Neural progenitor cell (in vitro differentiated cells): ENCODE data around the gene YPEL4. TPM values are rescaled to one million over a fixed set of nuclear protein-coding genes. Genes with fewer than 3 reads are reported as not detected.

Experiments used
- DNase-seq: peaks from one replicate; pipeline ENCODE4 v3.0.0-alpha.2; 2016; ENCODE audit warnings: low spot score
- H2AFZ ChIP-seq: fragments of 200-600 bp; sonication (generic); replicated peaks from 2 replicates; pipeline ENCODE4 v1.6.1; 2016; ENCODE audit warnings: antibody characterized with exemption
- H3F3A ChIP-seq: fragments of 200-600 bp; sonication (generic); 2 replicates; pipeline ENCODE4 v1.6.1; 2016; ENCODE audit warnings: antibody characterized with exemption, low read depth
- H3K27ac ChIP-seq: fragments of 200-600 bp; sonication (generic); 2 replicates; pipeline ENCODE4 v1.5.1; 2016; ENCODE audit warnings: mild to moderate bottlenecking
- H3K27me3 ChIP-seq: fragments of 200-600 bp; sonication (generic); 2 replicates; pipeline ENCODE4 v1.6.1; 2016; ENCODE audit warnings: mild to moderate bottlenecking, moderate library complexity
- H3K36me3 ChIP-seq: fragments of 200-600 bp; sonication (generic); 2 replicates; pipeline ENCODE4 v1.5.1; 2016
- H3K4me1 ChIP-seq: fragments of 200-600 bp; sonication (generic); 2 replicates; pipeline ENCODE4 v1.6.1; 2016; ENCODE audit warnings: mixed run types
- H3K4me2 ChIP-seq: fragments of 200-600 bp; sonication (generic); 2 replicates; pipeline ENCODE4 v1.6.1; 2016
- H3K4me3 ChIP-seq: fragments of 200-600 bp; sonication (generic); 2 replicates; pipeline ENCODE4 v1.5.1; 2016
- H3K79me2 ChIP-seq: fragments of 200-600 bp; sonication (generic); 2 replicates; pipeline ENCODE4 v1.6.1; 2016; ENCODE audit warnings: low read depth
- H3K9ac ChIP-seq: fragments of 200-600 bp; sonication (generic); 2 replicates; pipeline ENCODE4 v1.6.1; 2016
- H3K9me3 ChIP-seq: fragments of 200-600 bp; sonication (generic); 2 replicates; pipeline ENCODE4 v1.5.1; 2016; ENCODE audit warnings: low read depth
- H4K20me1 ChIP-seq: fragments of 200-600 bp; sonication (generic); 2 replicates; pipeline ENCODE4 v1.6.1; 2016; ENCODE audit warnings: low read depth
- H3K27ac Mint-ChIP-seq: 3 replicates; pipeline ENCODE4 v1.8.0; 2021; ENCODE audit warnings: mixed read lengths
- H3K27me3 Mint-ChIP-seq: 2 replicates; pipeline ENCODE4 v1.8.0; 2022; ENCODE audit warnings: low read depth, mild to moderate bottlenecking, inconsistent platforms, moderate library complexity, mixed read lengths; ENCODE audit not compliant: insufficient read depth
- H3K36me3 Mint-ChIP-seq: 3 replicates; pipeline ENCODE4 v1.8.0; 2021; ENCODE audit warnings: mixed read lengths
- H3K4me1 Mint-ChIP-seq: 3 replicates; pipeline ENCODE4 v1.8.0; 2021; ENCODE audit warnings: mixed read lengths
- H3K4me3 Mint-ChIP-seq: 3 replicates; pipeline ENCODE4 v1.8.0; 2021; ENCODE audit warnings: mild to moderate bottlenecking, moderate library complexity, mixed read lengths
- H3K9me3 Mint-ChIP-seq: 3 replicates; pipeline ENCODE4 v1.8.0; 2020; ENCODE audit warnings: mixed read lengths
- CTCF ChIP-seq: fragments of 200-600 bp; sonication (generic); IDR thresholded peaks from 2 replicates; pipeline ENCODE4 v1.5.1; 2017; ENCODE audit warnings: antibody characterized with exemption, mild to moderate bottlenecking
- EZH2 ChIP-seq: fragments of 200-600 bp; sonication (generic); IDR thresholded peaks from 2 replicates; pipeline ENCODE4 v1.6.1; 2017; ENCODE audit warnings: antibody characterized with exemption, mild to moderate bottlenecking, moderate library complexity
- EZH2phosphoT487 ChIP-seq: fragments of 200-600 bp; sonication (generic); IDR thresholded peaks from 2 replicates; pipeline ENCODE4 v1.6.1; 2017; ENCODE audit warnings: antibody characterized with exemption
- total RNA-seq: library from RNA; depleted of rRNA; stranded (reverse); fragments of >200 nt; gene quantifications from 2 replicates; pipeline ENCODE4 v1.2.3, GENCODE V29; 2015; ENCODE audit warnings: low replicate concordance

The YPEL4 gene
- total RNA-seq, 1 donor from 2014 or later = not detected

DNA sequence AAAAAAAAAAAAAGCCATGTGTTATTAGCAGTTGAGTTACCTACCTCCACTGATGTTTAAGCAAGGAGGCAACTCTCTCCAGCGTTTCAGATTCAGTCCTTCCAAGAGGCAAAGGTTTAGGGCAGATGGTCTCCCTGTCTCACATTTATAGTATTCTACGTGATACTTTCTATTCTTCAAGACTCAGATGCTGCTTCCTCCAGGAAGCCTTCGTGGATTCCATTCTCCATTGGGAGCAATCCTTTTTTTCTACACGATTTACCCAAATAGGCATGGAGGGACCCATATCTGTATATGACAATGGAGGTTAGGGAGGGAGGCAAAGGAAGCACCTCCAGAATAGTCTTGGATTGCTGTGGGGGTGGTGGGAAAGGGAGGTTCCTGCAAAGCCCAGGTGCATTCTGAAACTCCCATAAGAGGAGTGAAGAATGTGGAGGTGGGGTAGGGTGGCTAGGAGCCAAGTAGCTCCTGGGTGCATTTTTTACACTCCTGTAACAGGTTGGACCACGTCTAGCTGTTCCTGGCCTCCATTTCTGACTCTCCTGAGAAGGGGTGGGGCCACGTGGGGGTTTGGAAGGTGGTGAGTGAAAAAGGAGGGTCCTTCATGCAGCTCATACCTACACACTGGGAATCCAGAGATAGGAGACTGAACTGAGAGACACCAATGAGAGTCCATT, 16.2 kb downstream of the YPEL4 start:
- Mint-ChIP-seq H3K36me3 (no peaks in the 10 kb centered on the region), H3K4me1 (peaks cover 17% of the 10 kb centered on the region), H3K4me3 (peak overlapping the region; percentile 12), H3K9me3 (peaks cover 5% of the 10 kb centered on the region), H3K27ac (no peak overlapping the region), H3K27me3 (peaks cover 13% of the 10 kb centered on the region)
- no peaks in the 10 kb centered on the region for H3K27me3 ChIP-seq
- H3K79me2 ChIP-seq = peaks cover 17% of the 10 kb centered on the region
- H2AFZ ChIP-seq = no peak overlapping the region
- no peak for DNase-seq
- H3F3A ChIP-seq = peaks cover 18% of the 10 kb centered on the region
- H3K9me3 ChIP-seq = no peaks in the 10 kb centered on the region
- no peak overlapping the region for H3K4me3 ChIP-seq
- no peak overlapping the region for H3K9ac ChIP-seq
- no peak overlapping the region for H3K4me2 ChIP-seq
- TF ChIP-seq CTCF = no peak
- no peak for TF ChIP-seq EZH2
- no peak for TF ChIP-seq EZH2phosphoT487
- H4K20me1 ChIP-seq = no peaks in the 10 kb centered on the region
- H3K36me3 ChIP-seq = no peaks in the 10 kb centered on the region
- no peak overlapping the region for H3K27ac ChIP-seq
- H3K4me1 ChIP-seq = peaks cover 14% of the 10 kb centered on the region

DNA sequence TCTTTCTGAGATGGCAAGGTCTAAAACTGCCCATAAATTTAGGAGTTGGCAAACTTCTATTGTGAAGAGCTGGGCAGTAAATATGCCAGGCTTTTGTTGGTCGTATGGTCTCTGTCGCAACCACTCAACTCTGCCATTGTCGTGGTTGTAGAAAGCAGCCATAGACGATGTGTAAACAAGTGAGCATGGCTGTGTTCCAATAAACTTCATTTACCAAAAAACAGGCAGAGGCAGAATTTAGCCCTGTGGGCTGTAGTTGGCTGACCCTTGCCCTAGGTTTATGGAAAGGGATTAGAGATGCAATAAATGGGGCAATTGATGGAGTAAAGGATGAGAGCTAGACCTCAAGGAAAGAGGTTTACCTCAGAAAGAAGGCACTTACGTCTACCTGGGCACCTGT, 17.6 kb downstream of the YPEL4 start:
- DNase-seq = no peak
- Mint-ChIP-seq H3K4me1 (peaks cover 9% of the 10 kb centered on the region), H3K9me3 (peaks cover 5% of the 10 kb centered on the region), H3K4me3 (no peak overlapping the region), H3K27ac (no peak overlapping the region), H3K27me3 (peaks cover 10% of the 10 kb centered on the region), H3K36me3 (no peaks in the 10 kb centered on the region)
- Histone ChIP-seq H3F3A (peaks cover 6% of the 10 kb centered on the region), H3K27me3 (no peaks in the 10 kb centered on the region), H3K79me2 (peaks cover 6% of the 10 kb centered on the region), H3K4me1 (peaks cover 5% of the 10 kb centered on the region), H3K36me3 (no peaks in the 10 kb centered on the region), H2AFZ (no peak overlapping the region), H3K9ac (no peak overlapping the region), H3K27ac (no peak overlapping the region), H3K9me3 (no peaks in the 10 kb centered on the region), H3K4me2 (no peak overlapping the region), H4K20me1 (no peaks in the 10 kb centered on the region), H3K4me3 (no peak overlapping the region)
- no peak for TF ChIP-seq EZH2phosphoT487
- no peak for TF ChIP-seq EZH2
- no peak for TF ChIP-seq CTCF

DNA sequence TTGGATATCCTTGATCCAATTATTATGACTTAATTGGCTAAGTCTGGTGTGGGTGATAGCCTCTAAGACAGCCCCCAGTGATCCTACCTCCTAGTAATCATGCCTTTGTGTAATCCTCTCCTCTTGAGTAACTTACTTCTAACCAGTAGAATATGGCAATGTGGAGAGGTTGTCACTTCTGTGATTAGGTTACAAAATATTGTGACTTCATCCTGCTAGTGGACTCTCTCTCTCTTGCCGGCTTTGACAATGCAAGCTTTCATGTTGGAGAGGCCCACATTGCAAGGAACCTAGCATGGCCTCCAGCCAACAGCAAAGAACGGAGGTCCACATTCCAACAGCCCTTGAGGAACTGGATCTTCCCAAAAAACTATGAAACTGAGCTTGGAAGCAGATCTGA, 19.5 kb downstream of the YPEL4 start:
- Histone ChIP-seq H3K9ac (no peak overlapping the region), H3K4me2 (no peak overlapping the region), H3K9me3 (no peaks in the 10 kb centered on the region), H3K4me3 (no peak overlapping the region), H3K27ac (no peak overlapping the region), H3K36me3 (no peaks in the 10 kb centered on the region), H4K20me1 (no peaks in the 10 kb centered on the region), H3F3A (no peaks in the 10 kb centered on the region), H2AFZ (no peak overlapping the region), H3K79me2 (no peaks in the 10 kb centered on the region), H3K27me3 (no peaks in the 10 kb centered on the region), H3K4me1 (no peaks in the 10 kb centered on the region)
- Mint-ChIP-seq H3K36me3 (no peaks in the 10 kb centered on the region), H3K27ac (no peak overlapping the region), H3K27me3 (peaks cover 13% of the 10 kb centered on the region), H3K4me1 (peaks cover 3% of the 10 kb centered on the region), H3K4me3 (no peak overlapping the region), H3K9me3 (peaks cover 5% of the 10 kb centered on the region)
- DNase-seq = no peak
- TF ChIP-seq CTCF (no peak), EZH2 (no peak), EZH2phosphoT487 (no peak)
